ENCODE measurements around the gene CEP85. TPM values are rescaled to one million over a fixed set of nuclear protein-coding genes. Genes with fewer than 3 reads are reported as not detected.

CEP85 gene
- total and polyA plus RNA-seq, 9 of the 15 experiments (the other 6 are each of a cell fraction or from before 2014, with no cell fraction given): 42.1 to 140 (median 92.6) TPM

GRCh38 chr1:26284597-26285347 is 50.8 kb downstream of the CEP85 start (continued):
- TF ChIP-seq HES1 (IDR thresholded peaks at IDR 0.05; ENCODE audit: low read depth) (peak; percentile 70), SIX5 (IDR thresholded peaks at IDR 0.05; ENCODE audit: borderline replicate concordance in 1 of 2, insufficient read depth in 1 of 2, low read depth in 1 of 2, low read length in 2 of 2) (no peak), E2F8 (IDR thresholded peaks at IDR 0.05; ENCODE audit: low read depth, partially characterized antibody) (peak; percentile 56), ZNF699 (CRISPR knock-in tag; IDR thresholded peaks at IDR 0.05; ENCODE audit: insufficient replicate concordance) (no peak), HNRNPH1 (optimal IDR thresholded peaks at IDR 0.05; ENCODE audit: low read depth, low read length) (no peak), SMAD2 (IDR thresholded peaks at IDR 0.05; ENCODE audit: low read depth, low read length) (no peak), STAT5A (IDR thresholded peaks at IDR 0.05; ENCODE audit: borderline replicate concordance, low read length) (peak; percentile 55; the same call in 1 of the 2 replicates), ZBTB7A (IDR thresholded peaks at IDR 0.05; ENCODE audit: borderline replicate concordance, control insufficient read depth, low read depth, low read length) (peak; percentile 92), RNF219 (CRISPR knock-in tag; IDR thresholded peaks at IDR 0.05) (no peak), SNRNP70 (optimal IDR thresholded peaks at IDR 0.05; ENCODE audit: low read depth, low read length) (no peak), UBTF (IDR thresholded peaks at IDR 0.05; ENCODE audit: borderline replicate concordance in 1 of 2, low read depth in 2 of 2, low read length in 2 of 2) (no peak), PRMT5 (CRISPR knock-in tag; IDR thresholded peaks at IDR 0.05) (no peak), ZNF584 (CRISPR knock-in tag; IDR thresholded peaks at IDR 0.05; ENCODE audit: low read depth) (no peak)

Data from K562 (cell line).